ENCODE data around the gene PDE11A. TPM values are rescaled to one million over a fixed set of nuclear protein-coding genes. Genes with fewer than 3 reads are reported as not detected.

Gene PDE11A
- total RNA-seq, 1 experiment from 2014 or later: 0.13 TPM

DNA sequence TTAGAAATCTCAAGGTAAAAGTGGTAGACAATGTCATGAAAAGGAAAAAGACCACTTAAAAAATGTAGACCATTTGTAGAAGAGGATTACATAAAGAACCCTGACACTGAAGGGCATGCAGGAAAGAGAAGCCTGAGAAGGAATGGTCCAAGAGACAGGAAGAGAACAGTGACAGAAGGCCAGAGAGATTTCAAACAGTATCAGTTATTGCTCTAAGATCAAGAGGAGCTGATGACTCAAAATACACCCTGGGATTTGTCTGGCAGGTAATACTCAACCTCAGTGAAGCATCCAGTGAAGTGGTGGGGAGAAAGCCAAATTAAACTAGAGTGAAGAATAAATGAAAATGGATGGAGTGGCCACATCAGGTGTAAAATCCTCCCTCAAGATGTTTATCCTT lies 100.5 kb downstream of the PDE11A start:
- H3K23me2 ChIP-seq (ENCODE audit: insufficient read length, low read depth, low read length, poor library complexity, severe bottlenecking): peaks cover 4% of the 10 kb centered on the region
- H3K9me3 ChIP-seq (ENCODE audit: control insufficient read depth, low read depth, low read length): no peaks in the 10 kb centered on the region
- H3T11ph ChIP-seq (ENCODE audit: low read length): no peak overlapping the region
- no peak overlapping the region for H3K56ac ChIP-seq (ENCODE audit: insufficient read length, low read depth, low read length)
- H3K27me3 ChIP-seq (ENCODE audit: insufficient read depth, low read length): no peaks in the 10 kb centered on the region
- Mint-ChIP-seq H3K4me1 (no peaks in the 10 kb centered on the region), H3K27me3 (ENCODE audit: low read depth) (no peaks in the 10 kb centered on the region), H3K27ac (no peak overlapping the region), H3K4me3 (no peak overlapping the region), H3K9me3 (no peaks in the 10 kb centered on the region), H3K36me3 (ENCODE audit: insufficient read depth in 1 of 3, low read depth in 3 of 3) (no peaks in the 10 kb centered on the region)
- H2BK20ac ChIP-seq (ENCODE audit: low read depth, low read length, poor library complexity, severe bottlenecking): no peak overlapping the region
- no peaks in the 10 kb centered on the region for H3K79me1 ChIP-seq (ENCODE audit: insufficient read depth, low read depth, low read length, poor library complexity, severe bottlenecking)
- H3K27ac ChIP-seq (ENCODE audit: insufficient read length, low read depth, low read length): no peak overlapping the region
- H3K4ac ChIP-seq (ENCODE audit: low read depth, low read length): no peak overlapping the region
- H3K4me2 ChIP-seq (ENCODE audit: insufficient read depth, insufficient read length, low read length): no peak overlapping the region
- no peaks in the 10 kb centered on the region for H3K79me2 ChIP-seq (ENCODE audit: insufficient read depth, low read length)
- no peak overlapping the region for H2BK5ac ChIP-seq (ENCODE audit: insufficient read length, low read length)
- no peak overlapping the region for H3K14ac ChIP-seq (ENCODE audit: insufficient read depth, low read length)
- H2AFZ ChIP-seq (ENCODE audit: low read length): no peak overlapping the region
- H4K5ac ChIP-seq (ENCODE audit: insufficient read length, low read depth, low read length): no peak overlapping the region
- no peak overlapping the region for H2BK120ac ChIP-seq (ENCODE audit: low read depth, low read length, poor library complexity, severe bottlenecking)
- no peak overlapping the region for H4K91ac ChIP-seq (ENCODE audit: insufficient read length, low read depth, low read length)
- TF ChIP-seq, protein P1, sequence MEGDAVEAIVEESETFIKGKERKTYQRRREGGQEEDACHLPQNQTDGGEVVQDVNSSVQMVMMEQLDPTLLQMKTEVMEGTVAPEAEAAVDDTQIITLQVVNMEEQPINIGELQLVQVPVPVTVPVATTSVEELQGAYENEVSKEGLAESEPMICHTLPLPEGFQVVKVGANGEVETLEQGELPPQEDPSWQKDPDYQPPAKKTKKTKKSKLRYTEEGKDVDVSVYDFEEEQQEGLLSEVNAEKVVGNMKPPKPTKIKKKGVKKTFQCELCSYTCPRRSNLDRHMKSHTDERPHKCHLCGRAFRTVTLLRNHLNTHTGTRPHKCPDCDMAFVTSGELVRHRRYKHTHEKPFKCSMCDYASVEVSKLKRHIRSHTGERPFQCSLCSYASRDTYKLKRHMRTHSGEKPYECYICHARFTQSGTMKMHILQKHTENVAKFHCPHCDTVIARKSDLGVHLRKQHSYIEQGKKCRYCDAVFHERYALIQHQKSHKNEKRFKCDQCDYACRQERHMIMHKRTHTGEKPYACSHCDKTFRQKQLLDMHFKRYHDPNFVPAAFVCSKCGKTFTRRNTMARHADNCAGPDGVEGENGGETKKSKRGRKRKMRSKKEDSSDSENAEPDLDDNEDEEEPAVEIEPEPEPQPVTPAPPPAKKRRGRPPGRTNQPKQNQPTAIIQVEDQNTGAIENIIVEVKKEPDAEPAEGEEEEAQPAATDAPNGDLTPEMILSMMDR (conservative IDR thresholded peaks at IDR 0.05): no peak
- H3K23ac ChIP-seq (ENCODE audit: insufficient read length, low read depth, low read length): no peak overlapping the region
- no peak overlapping the region for H2BK15ac ChIP-seq (ENCODE audit: low read depth, low read length)
- H2BK12ac ChIP-seq (ENCODE audit: insufficient read length, low read depth, low read length): no peak overlapping the region
- H3K18ac ChIP-seq (ENCODE audit: insufficient read length, low read depth, low read length): no peak overlapping the region
- H4K20me1 ChIP-seq (ENCODE audit: control insufficient read depth, insufficient read depth, insufficient read length): no peaks in the 10 kb centered on the region
- no peak for DNase-seq
- no peak overlapping the region for H4K8ac ChIP-seq (replicated peaks; ENCODE audit: insufficient read length, low read depth, low read length)
- peaks cover 3% of the 10 kb centered on the region; the same call in 1 of the 2 replicates for H3K4me1 ChIP-seq (ENCODE audit: insufficient read depth, low read length)
- no peak overlapping the region for H2AK5ac ChIP-seq (ENCODE audit: insufficient read length, low read length)
- H3K9ac ChIP-seq (ENCODE audit: extremely low read depth, insufficient read length, low read length): no peak overlapping the region
